Stimulated activated CD8-positive, alpha-beta memory T cell treated with anti-CD3 and anti-CD28 coated beads, Interleukin-7, amount 100 ng/mL, for 4 hours (primary cell): Measurements from ENCODE around the gene RPS19BP1.

Experiments
- DNase-seq, 2 donors: peaks; one replicate each; pipeline ENCODE4 v3.0.0-alpha.2; 2020; ENCODE audit warnings: low read depth in 2 of 2

The RPS19BP1 gene

GRCh38 chr22:39559456-39560105, 27.0 kb upstream of the RPS19BP1 start:
- DNase-seq: no peak

GRCh38 chr22:39558950-39559349, 26.4 kb upstream of the RPS19BP1 start:
- DNase-seq: no peak

GRCh38 chr22:39558254-39558727, 25.7 kb upstream of the RPS19BP1 start:
- DNase-seq: no peak

- peak; percentile 17 to 19 for DNase-seq
Observed at GRCh38 chr22:39556970-39557841, 24.7 kb upstream of the RPS19BP1 start.

GRCh38 chr22:39554151-39554550, 21.6 kb upstream of the RPS19BP1 start:
- DNase-seq: no peak

DNA sequence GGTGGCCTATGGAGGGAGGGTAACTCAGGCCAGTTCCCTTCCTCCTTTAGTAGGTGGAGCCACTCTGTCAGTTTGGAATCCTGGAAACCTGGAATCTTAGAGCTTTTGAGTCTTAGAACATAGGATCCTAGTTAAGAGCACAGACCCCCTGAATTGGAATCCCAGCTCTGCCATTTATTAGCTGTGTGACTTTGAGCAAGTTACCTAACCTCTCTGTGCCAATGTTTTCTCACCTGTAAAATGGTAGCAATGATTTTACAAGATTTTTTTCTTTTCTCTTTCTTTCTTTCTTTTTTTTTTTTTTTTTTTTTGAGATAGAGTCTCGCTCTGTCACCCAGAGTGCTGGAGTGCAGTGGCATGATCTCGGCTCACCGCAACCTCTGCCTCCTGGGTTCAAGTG, 20.9 kb upstream of the RPS19BP1 start:
- DNase-seq: no peak

DNA sequence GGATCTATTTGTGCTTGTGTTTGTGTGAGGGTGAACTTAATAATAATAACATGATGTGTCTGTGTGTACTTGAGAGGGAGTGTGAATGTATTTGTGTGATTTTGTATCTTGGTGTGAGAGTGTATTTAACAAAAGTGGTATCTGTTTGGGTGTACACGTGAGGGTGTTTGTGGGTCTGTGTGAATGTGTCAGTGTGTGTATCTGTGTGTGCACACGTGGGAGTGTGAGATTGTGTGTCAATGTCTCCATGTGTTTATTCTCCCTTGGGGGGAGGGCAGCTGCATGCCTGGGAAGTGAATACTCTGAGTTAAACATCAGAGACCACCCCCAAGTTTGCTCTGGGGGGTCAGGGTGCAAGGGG, 15.0 kb upstream of the RPS19BP1 start:
- no peak for DNase-seq

DNA sequence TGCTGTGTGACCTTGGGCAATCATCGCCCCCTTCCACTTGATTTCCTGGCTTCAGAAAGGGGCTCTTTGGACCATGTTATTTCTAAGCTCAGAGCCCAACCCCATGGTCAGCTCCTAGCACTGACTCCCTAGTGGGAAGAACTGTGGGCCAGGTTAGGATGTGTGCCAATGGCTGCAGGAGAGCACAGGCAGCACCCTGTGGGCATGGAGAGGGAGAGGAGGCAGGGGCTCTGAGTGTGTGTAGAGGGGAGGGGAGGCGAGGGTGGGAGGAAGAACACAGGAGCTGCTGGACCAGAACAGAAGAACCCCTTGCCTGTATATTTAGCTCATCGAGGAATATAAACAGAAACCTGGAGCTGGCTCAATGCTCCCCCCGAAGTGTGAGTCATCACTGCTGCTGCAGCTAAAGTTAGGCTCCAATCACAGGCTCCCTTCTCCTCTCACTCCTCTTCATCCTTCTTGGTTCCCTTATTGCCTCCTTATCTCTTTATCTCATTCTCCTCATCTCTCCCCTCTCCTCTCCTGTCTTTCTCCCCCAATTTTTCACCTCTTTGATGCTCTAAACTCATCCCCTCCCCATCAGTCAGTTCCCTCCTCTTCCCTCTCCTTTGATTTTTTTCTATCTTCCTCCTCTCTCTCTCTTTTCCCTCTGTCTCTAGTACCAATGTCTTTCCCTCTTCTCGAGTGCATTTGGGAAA, 14.5 kb upstream of the RPS19BP1 start:
- DNase-seq: no peak

DNA sequence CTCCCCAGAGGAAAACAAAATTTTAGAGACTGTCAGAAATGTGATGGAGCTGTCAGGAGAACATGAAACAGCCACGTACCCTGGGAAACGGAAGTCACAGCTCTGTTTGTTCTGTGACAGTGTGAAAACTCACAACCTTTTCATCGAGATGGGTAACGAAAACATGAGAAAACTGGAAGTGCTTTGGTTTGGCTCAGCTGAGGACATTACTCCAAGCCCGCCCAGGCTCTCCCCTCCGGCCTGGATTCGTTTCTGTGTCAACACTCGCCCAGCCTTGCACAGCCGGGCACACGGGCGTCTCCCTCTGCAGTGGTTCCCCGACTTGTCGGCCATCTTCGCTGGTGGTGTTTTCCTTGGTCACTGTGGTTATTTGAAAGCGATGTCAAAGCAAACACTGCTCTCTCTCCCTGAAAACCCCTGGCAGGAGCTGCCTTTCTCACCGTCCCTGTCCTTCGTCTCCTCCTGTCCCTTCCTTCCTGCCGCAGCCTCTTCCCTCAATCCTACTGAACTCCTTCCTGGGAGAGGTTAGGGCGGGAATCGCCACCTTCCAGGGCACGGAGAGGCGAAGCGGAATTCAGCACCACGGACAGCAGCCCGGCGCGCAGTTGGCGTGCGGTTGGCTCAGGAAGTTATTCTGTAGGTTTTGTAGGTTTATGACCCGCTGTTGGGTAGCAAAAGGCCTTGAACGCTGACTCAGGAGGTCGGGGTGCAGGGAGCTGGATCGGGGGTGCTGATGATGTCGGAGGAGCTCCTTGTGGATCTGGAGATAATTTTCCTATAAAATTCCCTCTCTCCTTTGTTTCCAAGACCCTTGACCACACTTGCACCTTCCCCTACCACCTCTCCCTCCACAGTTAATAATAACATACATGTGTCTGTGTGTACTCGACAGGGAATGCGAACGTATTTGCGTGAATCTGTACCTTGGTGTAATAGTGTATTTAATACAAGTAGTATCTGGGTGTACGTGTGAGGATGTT, 13.1 kb upstream of the RPS19BP1 start:
- DNase-seq: peak in 1 of 2 donors; percentile 50

DNA sequence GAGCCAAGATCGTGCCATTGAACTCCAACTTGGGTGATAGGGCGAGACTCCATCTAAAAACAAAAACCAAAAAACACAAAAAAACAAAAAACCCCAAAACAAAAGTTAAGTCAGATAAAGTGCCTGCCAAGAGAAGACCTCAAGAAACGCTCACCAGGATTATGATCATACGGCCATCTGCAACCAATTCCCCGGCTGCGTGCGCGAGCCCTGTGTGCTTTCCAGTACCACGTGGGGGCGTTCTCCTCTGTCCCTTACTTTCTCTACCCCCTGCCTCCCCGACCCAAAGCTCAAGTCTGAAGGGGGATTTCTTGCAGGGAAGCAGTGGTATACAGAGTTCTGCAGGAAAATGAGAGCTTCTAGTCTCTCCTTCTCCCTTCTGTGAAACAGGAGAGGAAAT, 10.5 kb upstream of the RPS19BP1 start:
- no peak for DNase-seq

DNA sequence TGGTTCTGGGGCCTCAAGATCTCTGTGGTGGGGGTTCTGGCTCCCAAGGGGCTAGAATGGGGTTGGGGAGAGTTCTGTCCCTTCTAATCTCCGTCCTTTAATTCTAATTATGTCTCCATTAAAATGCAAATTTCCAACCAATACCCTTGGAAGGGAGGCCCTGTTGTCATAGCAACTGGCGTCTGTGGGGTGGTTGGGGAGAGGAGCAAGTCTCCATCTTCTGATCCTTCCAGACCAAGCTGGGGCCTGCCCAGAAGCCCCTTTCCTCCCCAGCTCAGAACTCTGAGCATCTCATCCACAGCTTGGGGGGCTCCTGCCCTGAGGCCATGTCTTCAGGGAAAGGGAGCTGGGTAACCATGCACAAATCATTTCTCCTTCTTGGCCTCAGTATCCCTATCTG, 5.4 kb upstream of the RPS19BP1 start:
- no peak for DNase-seq

- DNase-seq: no peak
Observed at GRCh38 chr22:39536711-39537110, 4.2 kb upstream of the RPS19BP1 start.

GRCh38 chr22:39535831-39536449, 3.4 kb upstream of the RPS19BP1 start:
- DNase-seq: no peak

DNA sequence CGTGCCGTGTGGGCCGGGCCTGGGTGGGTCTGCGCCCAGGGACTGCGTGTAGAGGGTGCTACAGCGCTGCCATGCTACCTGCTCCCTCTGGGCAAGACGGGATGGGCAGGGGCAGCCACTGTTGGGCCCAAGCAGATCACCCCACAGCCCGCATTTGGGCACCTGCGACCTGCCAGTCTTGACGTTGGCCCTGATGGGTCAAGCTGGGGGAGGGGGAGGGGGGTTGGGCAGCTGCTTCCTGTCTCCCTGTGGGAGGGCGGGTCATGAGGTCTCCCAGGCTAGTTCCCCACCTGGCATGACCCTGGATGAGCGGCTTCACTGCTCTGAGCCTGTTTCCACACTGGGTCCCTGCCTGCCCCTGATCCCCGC, 2.8 kb upstream of the RPS19BP1 start:
- no peak for DNase-seq

- peak; percentile 52 to 60 for DNase-seq
Observed at GRCh38 chr22:39534591-39535356, 2.2 kb upstream of the RPS19BP1 start.

DNA sequence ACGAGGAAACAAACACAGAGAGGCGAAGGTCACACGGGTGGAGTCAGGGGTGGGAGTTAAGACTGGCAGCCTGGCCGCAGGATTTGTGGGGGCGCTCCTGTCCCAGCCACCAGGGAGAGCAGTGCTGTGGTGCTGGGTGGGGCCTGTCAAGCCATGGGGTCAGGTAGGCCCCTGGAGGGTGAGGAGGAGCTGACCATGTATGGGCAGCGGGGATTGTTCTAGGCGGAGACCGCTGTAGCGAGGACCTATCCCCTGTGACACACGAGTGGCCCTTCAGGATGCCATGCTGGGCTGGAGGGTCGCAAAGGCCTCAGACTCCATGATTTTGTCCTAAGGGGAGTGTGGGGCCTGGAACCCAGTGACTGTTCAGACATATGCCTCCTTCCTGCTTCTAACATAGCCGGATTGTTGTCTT, 1.6 kb upstream of the RPS19BP1 start:
- no peak for DNase-seq

DNA sequence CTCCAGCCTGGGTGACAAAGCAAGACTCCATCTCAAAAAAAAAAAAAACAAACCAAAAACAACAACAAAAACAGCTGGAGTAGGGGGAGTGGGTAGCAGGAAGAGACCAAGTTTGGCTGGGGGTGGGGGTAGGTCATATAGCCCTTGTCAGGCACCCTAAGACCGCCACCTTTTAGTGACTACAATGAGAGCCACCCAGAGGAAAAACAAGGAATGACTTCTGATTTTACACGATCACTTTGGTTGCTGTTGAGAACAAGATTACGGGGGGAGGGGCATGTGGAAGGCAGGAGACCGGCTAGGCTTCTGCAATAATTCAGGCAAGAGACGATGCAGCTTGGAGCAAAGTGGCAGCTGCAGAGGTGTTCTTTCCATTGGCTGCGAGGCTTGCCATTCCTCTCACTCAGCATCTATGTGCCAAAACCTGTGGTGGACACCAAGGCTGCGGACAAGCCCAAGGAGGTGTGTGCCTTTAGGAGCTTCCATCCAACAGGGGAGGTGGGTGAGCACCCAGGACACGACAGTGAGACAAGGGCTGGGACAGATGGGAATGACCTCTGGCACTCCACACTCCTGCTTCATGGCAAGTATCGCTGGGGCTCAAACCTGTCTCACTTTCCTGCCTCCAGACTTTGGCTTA, 1.7 kb downstream of the RPS19BP1 start:
- no peak for DNase-seq

DNA sequence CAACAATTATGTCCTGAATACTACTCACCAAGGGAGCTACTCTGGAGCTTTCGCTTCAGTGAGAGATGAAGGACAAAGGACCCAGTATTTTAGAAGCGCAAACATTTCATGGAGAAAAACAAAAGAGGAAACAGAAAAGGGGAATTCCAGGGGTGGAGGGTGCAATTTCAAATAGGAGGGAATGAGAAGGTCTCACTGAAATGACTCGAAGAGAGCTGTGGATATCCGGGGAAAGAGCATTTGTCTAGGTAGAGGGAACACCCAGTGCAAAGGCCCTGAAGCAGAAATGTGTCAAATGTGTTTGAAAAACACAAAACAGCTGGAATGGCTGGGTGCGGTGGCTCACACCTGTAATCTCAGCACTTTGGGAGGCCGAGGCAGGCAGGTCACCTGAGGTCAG, 2.4 kb downstream of the RPS19BP1 start:
- DNase-seq: no peak

GRCh38 chr22:39529487-39529851, 3.1 kb downstream of the RPS19BP1 start:
- no peak for DNase-seq
